ENCODE results near the gene BACH2. TPM values are rescaled to one million over a fixed set of nuclear protein-coding genes. Genes with fewer than 3 reads are reported as not detected.

The BACH2 gene
- total and polyA plus RNA-seq, 9 of the 15 experiments (the other 6 are each of a cell fraction or from before 2014, with no cell fraction given): 0.06 to 3.1 (median 0.59) TPM

DNA sequence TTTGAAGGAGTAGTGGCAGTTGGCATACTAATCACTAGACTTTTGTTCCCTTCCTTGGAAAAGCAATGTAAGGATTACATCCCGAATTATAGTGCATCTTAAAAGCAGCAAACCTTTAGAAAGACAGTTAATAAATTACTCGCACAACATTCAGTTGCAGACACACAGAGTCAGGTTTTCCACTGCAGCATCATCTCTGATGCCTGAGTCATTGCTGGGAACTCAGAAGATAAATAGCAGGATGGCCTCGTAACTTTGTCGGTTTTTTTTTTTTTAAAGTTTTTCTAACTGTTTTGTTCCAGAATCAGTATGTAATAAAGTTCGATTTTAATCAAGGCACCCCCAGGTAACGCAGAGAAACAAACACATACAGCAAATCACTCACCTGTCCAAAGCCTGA lies 368.0 kb downstream of the BACH2 start:
- Histone ChIP-seq H3K4me3 (no peak overlapping the region), H3K36me3 (ENCODE audit: control insufficient read depth, insufficient read depth, low read length) (no peaks in the 10 kb centered on the region; the same call in 2 of the 3 replicates), H3K79me2 (ENCODE audit: control insufficient read depth, insufficient read depth, low read length) (no peaks in the 10 kb centered on the region), H3K9me1 (ENCODE audit: control insufficient read depth, insufficient read depth, low read length) (no peaks in the 10 kb centered on the region), H2AFZ (ENCODE audit: low read depth, low read length) (no peak overlapping the region), H3K27ac (ENCODE audit: extremely low read depth, low read depth, low read length) (no peak overlapping the region), H3K9ac (ENCODE audit: insufficient read depth in 1 of 2, low read depth in 2 of 2, low read length in 2 of 2) (no peak overlapping the region), H3K27me3 (ENCODE audit: control insufficient read depth in 2 of 2, insufficient read depth in 2 of 2, low read length in 2 of 2) (peaks cover 23 to 25% of the 10 kb centered on the region in 2 experiments), H3K4me2 (ENCODE audit: insufficient read depth, low read length) (no peak overlapping the region), H3K9me3 (replicated peaks; ENCODE audit: control insufficient read depth, insufficient read depth, low read depth, low read length) (no peaks in the 10 kb centered on the region), H3K4me1 (replicated peaks in 1 of 2; ENCODE audit: control insufficient read depth in 2 of 2, insufficient read depth in 2 of 2, low read length in 2 of 2) (peaks cover 8 to 14% of the 10 kb centered on the region in 2 experiments; a peak in 3 of 5 replicates), H4K20me1 (replicated peaks; ENCODE audit: control insufficient read depth, insufficient read depth, low read length) (no peaks in the 10 kb centered on the region)
- ChIA-PET CTCF (ENCODE audit: low intra/inter-chr PET ratio) (no interaction called here), POLR2A (no interaction called here)
- intact Hi-C loops (cut with micrococcal nuclease) (no loop called here), in situ Hi-C loops (cut with MboI) (no loop called here)
- no peak for FAIRE-seq
- no TSS peak for BruUV-seq (replicated peaks)
- 29% methylated on average over 6 of the region's 6 CpGs for WGBS (ENCODE audit: insufficient coverage, low coverage, missing lambda C conversion rate)
- no peak for TF ChIP-seq EP400 (IDR thresholded peaks at IDR 0.05)
- no peak for TF ChIP-seq ZNF253 (CRISPR knock-in tag; conservative IDR thresholded peaks at IDR 0.05)
- TF ChIP-seq BCOR (IDR thresholded peaks at IDR 0.05): no peak
- ATAC-seq: no peak
- no peak for DNase-seq (ENCODE audit: extremely low read depth in 1 of 4, low spot score in 3 of 4)

DNA sequence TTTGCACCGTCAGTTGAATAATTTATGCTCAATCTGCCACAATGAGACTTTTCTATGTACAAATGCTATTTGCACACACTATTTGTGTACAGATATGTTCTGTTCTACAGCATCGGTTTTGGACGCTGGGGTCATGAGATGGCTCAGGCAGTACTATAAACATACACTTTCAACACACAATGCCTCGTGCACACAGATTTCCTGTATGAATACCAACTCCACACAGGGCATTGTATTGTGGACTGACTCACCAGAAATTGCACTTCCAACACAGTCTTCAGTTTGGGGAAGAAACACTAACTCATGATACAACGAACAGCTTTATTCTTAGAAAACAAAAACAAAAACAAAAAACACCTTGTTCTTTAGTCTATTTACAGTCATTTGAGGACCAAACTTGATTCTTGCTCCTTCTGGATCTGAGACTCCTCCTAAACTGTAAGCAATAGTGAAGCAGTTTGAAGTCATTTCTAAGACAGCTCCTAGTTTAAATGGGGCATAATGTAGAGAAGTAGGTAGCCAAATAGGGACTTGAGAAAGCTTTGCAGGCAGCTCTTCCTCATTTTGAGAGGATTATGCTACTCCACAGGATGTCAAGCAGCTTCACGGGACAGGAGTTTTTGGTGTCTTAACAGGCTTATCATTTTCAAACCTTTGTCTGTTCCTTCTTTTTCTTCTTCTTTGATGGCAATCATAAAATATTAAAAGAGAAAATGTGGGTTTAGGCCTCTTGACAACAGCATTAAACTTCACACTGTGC lies 368.7 kb downstream of the BACH2 start:
- Histone ChIP-seq H3K9me1 (ENCODE audit: control insufficient read depth, insufficient read depth, low read length) (no peaks in the 10 kb centered on the region), H3K4me3 (no peak overlapping the region), H2AFZ (ENCODE audit: low read depth, low read length) (no peak overlapping the region), H4K20me1 (replicated peaks; ENCODE audit: control insufficient read depth, insufficient read depth, low read length) (no peaks in the 10 kb centered on the region), H3K27me3 (ENCODE audit: control insufficient read depth in 2 of 2, insufficient read depth in 2 of 2, low read length in 2 of 2) (peaks cover 23 to 25% of the 10 kb centered on the region in 2 experiments), H3K9ac (ENCODE audit: insufficient read depth in 1 of 2, low read depth in 2 of 2, low read length in 2 of 2) (no peak overlapping the region), H3K4me2 (ENCODE audit: insufficient read depth, low read length) (no peak overlapping the region), H3K79me2 (ENCODE audit: control insufficient read depth, insufficient read depth, low read length) (no peaks in the 10 kb centered on the region), H3K4me1 (replicated peaks in 1 of 2; ENCODE audit: control insufficient read depth in 2 of 2, insufficient read depth in 2 of 2, low read length in 2 of 2) (peaks cover 8 to 14% of the 10 kb centered on the region in 2 experiments; a peak in 3 of 5 replicates), H3K36me3 (ENCODE audit: control insufficient read depth, insufficient read depth, low read length) (no peaks in the 10 kb centered on the region; the same call in 2 of the 3 replicates), H3K9me3 (replicated peaks; ENCODE audit: control insufficient read depth, insufficient read depth, low read depth, low read length) (no peaks in the 10 kb centered on the region), H3K27ac (ENCODE audit: extremely low read depth, low read depth, low read length) (no peak overlapping the region)
- 12% methylated on average over 5 of the region's 6 CpGs for WGBS (ENCODE audit: insufficient coverage, low coverage, missing lambda C conversion rate)
- no peak for DNase-seq (ENCODE audit: extremely low read depth in 1 of 4, low spot score in 3 of 4)
- no peak for FAIRE-seq
- ChIA-PET POLR2A (no interaction called here), CTCF (ENCODE audit: low intra/inter-chr PET ratio) (no interaction called here)
- ATAC-seq: no peak
- TF ChIP-seq, protein P1, sequence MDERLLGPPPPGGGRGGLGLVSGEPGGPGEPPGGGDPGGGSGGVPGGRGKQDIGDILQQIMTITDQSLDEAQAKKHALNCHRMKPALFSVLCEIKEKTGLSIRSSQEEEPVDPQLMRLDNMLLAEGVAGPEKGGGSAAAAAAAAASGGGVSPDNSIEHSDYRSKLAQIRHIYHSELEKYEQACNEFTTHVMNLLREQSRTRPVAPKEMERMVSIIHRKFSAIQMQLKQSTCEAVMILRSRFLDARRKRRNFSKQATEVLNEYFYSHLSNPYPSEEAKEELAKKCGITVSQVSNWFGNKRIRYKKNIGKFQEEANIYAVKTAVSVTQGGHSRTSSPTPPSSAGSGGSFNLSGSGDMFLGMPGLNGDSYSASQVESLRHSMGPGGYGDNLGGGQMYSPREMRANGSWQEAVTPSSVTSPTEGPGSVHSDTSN (CRISPR knock-in tag; IDR thresholded peaks at IDR 0.05; ENCODE audit: low read depth): no peak
- TF ChIP-seq, protein P1 (tag; conservative IDR thresholded peaks at IDR 0.05; ENCODE audit: low read depth): no peak
- TF ChIP-seq, protein P2, sequence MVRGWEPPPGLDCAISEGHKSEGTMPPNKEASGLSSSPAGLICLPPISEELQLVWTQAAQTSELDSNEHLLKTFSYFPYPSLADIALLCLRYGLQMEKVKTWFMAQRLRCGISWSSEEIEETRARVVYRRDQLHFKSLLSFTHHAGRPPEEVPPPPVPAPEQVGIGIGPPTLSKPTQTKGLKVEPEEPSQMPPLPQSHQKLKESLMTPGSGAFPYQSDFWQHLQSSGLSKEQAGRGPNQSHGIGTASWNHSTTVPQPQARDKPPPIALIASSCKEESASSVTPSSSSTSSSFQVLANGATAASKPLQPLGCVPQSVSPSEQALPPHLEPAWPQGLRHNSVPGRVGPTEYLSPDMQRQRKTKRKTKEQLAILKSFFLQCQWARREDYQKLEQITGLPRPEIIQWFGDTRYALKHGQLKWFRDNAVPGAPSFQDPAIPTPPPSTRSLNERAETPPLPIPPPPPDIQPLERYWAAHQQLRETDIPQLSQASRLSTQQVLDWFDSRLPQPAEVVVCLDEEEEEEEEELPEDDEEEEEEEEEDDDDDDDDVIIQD (CRISPR knock-in tag; IDR thresholded peaks at IDR 0.05): no peak
- TF ChIP-seq SPI1 (IDR thresholded peaks at IDR 0.05; ENCODE audit: borderline replicate concordance, low read depth, low read length): peak; percentile 50; the same call in 1 of the 2 replicates
- no TSS peak for BruUV-seq (replicated peaks)
- in situ Hi-C loops (cut with MboI): no loop called here
- intact Hi-C loops (cut with micrococcal nuclease): no loop called here

All from K562 (cell line).